ENCODE results near the gene ZSCAN16. TPM values are rescaled to one million over a fixed set of nuclear protein-coding genes. Genes with fewer than 3 reads are reported as not detected.

Gene ZSCAN16
- total and polyA plus RNA-seq, 2 of the 13 experiments (the other 11 are each of a cell fraction or from before 2014, with no cell fraction given), result 5.7 to 12.7 TPM

DNA sequence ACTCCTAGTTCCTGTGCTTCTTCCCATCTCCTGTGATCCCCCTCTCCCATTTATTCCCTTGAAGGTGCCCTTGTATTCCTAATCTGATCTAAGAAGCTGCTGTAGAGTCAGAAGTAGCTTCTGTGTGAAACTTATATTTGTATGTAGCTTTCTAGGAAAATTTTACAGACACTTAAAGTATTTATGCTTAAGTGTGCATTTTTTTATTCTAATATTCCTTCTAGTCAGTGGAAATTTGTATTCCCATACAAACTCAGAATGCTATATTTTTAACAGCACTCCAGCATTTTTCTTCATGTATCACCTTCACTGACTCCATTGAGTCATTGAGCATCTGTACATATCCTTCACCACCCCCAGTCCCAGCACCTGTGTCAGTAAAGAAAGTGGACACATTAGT lies 29.9 kb downstream of the ZSCAN16 start:
- intact Hi-C loops (cut with micrococcal nuclease; ENCODE audit: unreplicated experiment), result no loop called here
- Histone ChIP-seq H3K36me3 (replicated peaks in 1 of 2; ENCODE audit: control insufficient read depth in 1 of 2, insufficient read depth in 2 of 2, low read length in 2 of 2) (peaks cover 33 to 72% of the 10 kb centered on the region in 2 experiments), H4K20me1 (ENCODE audit: insufficient read depth, low read length) (no peaks in the 10 kb centered on the region), H3K4me2 (ENCODE audit: low read depth, low read length) (no peak overlapping the region), H3K27me3 (ENCODE audit: control insufficient read depth in 1 of 2, insufficient read depth in 2 of 2, low read length in 2 of 2) (no peaks in the 10 kb centered on the region), H2AFZ (ENCODE audit: low read length) (no peak overlapping the region), H3K4me3 (replicated peaks in 1 of 3; ENCODE audit: insufficient read depth in 1 of 3, low read depth in 2 of 3, low read length in 3 of 3) (no peak overlapping the region), H3K9ac (ENCODE audit: insufficient read depth, low read depth, low read length) (no peak overlapping the region), H3K79me2 (ENCODE audit: insufficient read depth, low read length) (no peaks in the 10 kb centered on the region), H3K9me3 (ENCODE audit: low read length) (no peaks in the 10 kb centered on the region), H3K27ac (ENCODE audit: extremely low read length, insufficient read depth, low read length) (no peak overlapping the region), H3K4me1 (ENCODE audit: insufficient read depth, low read length) (no peaks in the 10 kb centered on the region)
- CTCF ChIA-PET (ENCODE audit: low intra/inter-chr PET ratio, low total read pairs), result no interaction called here
- FAIRE-seq (no peak), DNase-seq (ENCODE audit: low spot score) (no peak), ATAC-seq (no peak)
- POLR2A ChIA-PET, result interaction anchor here (1.1 kb wide), 1 partner anchor 13 kb away, joined by 7 read pairs; the partner anchor contains the start of gene ZKSCAN8
- no TSS peak for BruUV-seq (replicated peaks)
- in situ Hi-C loops (cut with HindIII; ENCODE audit: extremely low pct_ligation_motif_present, low pct_unique_long_range_greater_than_20kb), result no loop called here
- TF ChIP-seq ZFP37 (CRISPR knock-in tag; IDR thresholded peaks at IDR 0.05; ENCODE audit: borderline replicate concordance), result no peak
- peak; percentile 44; the same call in 1 of the 2 replicates for TF ChIP-seq MAFF (IDR thresholded peaks at IDR 0.05; ENCODE audit: low read depth, low read length)
- TF ChIP-seq MAFK (conservative IDR thresholded peaks at IDR 0.05 in 1 of 2, IDR thresholded peaks at IDR 0.05 in 1 of 2; ENCODE audit: low read length in 2 of 2), result peak; percentile 45 to 73

GRCh38 chr6:28158318-28158717 lies 33.9 kb downstream of the ZSCAN16 start:
- FAIRE-seq (no peak), ATAC-seq (no peak), DNase-seq (ENCODE audit: low spot score) (no peak)
- no peak overlapping the region for H2AFZ ChIP-seq (ENCODE audit: low read length)
- WGBS (ENCODE audit: low lambda C conversion rate), result 93% methylated on average over 3 of the region's 3 CpGs
- ChIA-PET CTCF (ENCODE audit: low intra/inter-chr PET ratio, low total read pairs) (no interaction called here), POLR2A (no interaction called here)
- no peaks in the 10 kb centered on the region for H3K79me2 ChIP-seq (ENCODE audit: insufficient read depth, low read length)
- no peak overlapping the region for H3K27ac ChIP-seq (ENCODE audit: extremely low read length, insufficient read depth, low read length)
- H3K9me3 ChIP-seq (ENCODE audit: low read length), result no peaks in the 10 kb centered on the region
- H3K4me1 ChIP-seq (ENCODE audit: insufficient read depth, low read length), result peaks cover 13% of the 10 kb centered on the region
- BruUV-seq (replicated peaks), result no TSS peak
- no peaks in the 10 kb centered on the region; a peak in 1 of 5 replicates for H3K27me3 ChIP-seq (ENCODE audit: control insufficient read depth in 1 of 2, insufficient read depth in 2 of 2, low read length in 2 of 2)
- in situ Hi-C loops (cut with HindIII; ENCODE audit: extremely low pct_ligation_motif_present, low pct_unique_long_range_greater_than_20kb) (no loop called here), intact Hi-C loops (cut with micrococcal nuclease; ENCODE audit: unreplicated experiment) (no loop called here)
- H3K4me3 ChIP-seq (replicated peaks in 1 of 3; ENCODE audit: insufficient read depth in 1 of 3, low read depth in 2 of 3, low read length in 3 of 3), result no peak overlapping the region
- H3K9ac ChIP-seq (ENCODE audit: insufficient read depth, low read depth, low read length), result no peak overlapping the region
- TF ChIP-seq MAFF (IDR thresholded peaks at IDR 0.05; ENCODE audit: low read depth, low read length) (no peak), CEBPB (IDR thresholded peaks at IDR 0.05; ENCODE audit: borderline replicate concordance, low read depth, low read length) (peak; percentile 75), ZNF234 (CRISPR knock-in tag; conservative IDR thresholded peaks at IDR 0.05) (no peak)
- no peaks in the 10 kb centered on the region for H4K20me1 ChIP-seq (ENCODE audit: insufficient read depth, low read length)
- no peak overlapping the region for H3K4me2 ChIP-seq (ENCODE audit: low read depth, low read length)
- H3K36me3 ChIP-seq (replicated peaks in 1 of 2; ENCODE audit: control insufficient read depth in 1 of 2, insufficient read depth in 2 of 2, low read length in 2 of 2), result peaks cover 16 to 39% of the 10 kb centered on the region in 2 experiments
